NCI-H1105 treated with DMSO at 0.1 percent for 48 hours (cell line): ENCODE measurements around the gene DAB1.
A peak's percentile ranks its signal among the peaks of the same experiment; 100 is the strongest.
"Not testable (repeated sequence)": the region's sequence is repeated elsewhere in the genome, so short reads cannot be mapped to it uniquely, and the experiment has no call there.

Source experiments
- DNase-seq: peaks from one replicate; lab custom pipeline; 2025; lab: John Stamatoyannopoulos, UW

DAB1 gene

GRCh38 chr1:57118948-57119603 is 304.8 kb downstream of the DAB1 start:
- no peak for DNase-seq

GRCh38 chr1:57117753-57118152 is 306.1 kb downstream of the DAB1 start:
- no peak for DNase-seq

GRCh38 chr1:57116871-57117270 is 307.0 kb downstream of the DAB1 start:
- no peak for DNase-seq

- DNase-seq: no peak
These were observed 308.7 kb downstream of the DAB1 start for GRCh38 chr1:57115030-57115614.

- DNase-seq: no peak
These were observed 311.7 kb downstream of the DAB1 start for GRCh38 chr1:57112148-57112547.

GRCh38 chr1:57111175-57111574 is 312.7 kb downstream of the DAB1 start:
- DNase-seq: no peak

- peak; percentile 10 for DNase-seq
These were observed 314.0 kb downstream of the DAB1 start for GRCh38 chr1:57109883-57110282.

- DNase-seq: no peak
These were observed 314.6 kb downstream of the DAB1 start for GRCh38 chr1:57109247-57109646.

- DNase-seq: no peak
These were observed 317.6 kb downstream of the DAB1 start for GRCh38 chr1:57106296-57106695.

GRCh38 chr1:57102561-57103326 is 321.1 kb downstream of the DAB1 start:
- DNase-seq: no peak

- no peak for DNase-seq
These were observed 322.7 kb downstream of the DAB1 start for GRCh38 chr1:57101209-57101608.

- no peak for DNase-seq
These were observed 329.1 kb downstream of the DAB1 start for GRCh38 chr1:57094749-57095148.

- no peak for DNase-seq
These were observed 330.7 kb downstream of the DAB1 start for GRCh38 chr1:57093122-57093521.

GRCh38 chr1:57091642-57092041 is 332.2 kb downstream of the DAB1 start:
- DNase-seq: no peak

- DNase-seq: no peak
These were observed 334.0 kb downstream of the DAB1 start for GRCh38 chr1:57089855-57090254.

- no peak for DNase-seq
These were observed 334.6 kb downstream of the DAB1 start for GRCh38 chr1:57089221-57089620.

GRCh38 chr1:57088653-57089052 is 335.2 kb downstream of the DAB1 start:
- no peak for DNase-seq

- DNase-seq: not testable (repeated sequence)
These were observed 336.2 kb downstream of the DAB1 start for GRCh38 chr1:57087660-57088059.

- DNase-seq: no peak
These were observed 337.7 kb downstream of the DAB1 start for GRCh38 chr1:57086154-57086553.

GRCh38 chr1:57084701-57085100 is 339.2 kb downstream of the DAB1 start:
- no peak for DNase-seq

- DNase-seq: no peak
These were observed 341.0 kb downstream of the DAB1 start for GRCh38 chr1:57082711-57083439.

GRCh38 chr1:57079454-57080157 is 344.3 kb downstream of the DAB1 start:
- no peak for DNase-seq
